ENCODE data around the gene MNDA. TPM values are rescaled to one million over a fixed set of nuclear protein-coding genes. Genes with fewer than 3 reads are reported as not detected.

The MNDA gene
- 1 to 10 TPM in 1 of 5 donors, under 1 TPM in 4; 0.20 to 1.2 (median 0.61) TPM for total RNA-seq
- total RNA-seq (2013): 4.3 TPM
- total RNA-seq: 0 to 13.2 (median 0.42) reads per million in 29 experiments

DNA sequence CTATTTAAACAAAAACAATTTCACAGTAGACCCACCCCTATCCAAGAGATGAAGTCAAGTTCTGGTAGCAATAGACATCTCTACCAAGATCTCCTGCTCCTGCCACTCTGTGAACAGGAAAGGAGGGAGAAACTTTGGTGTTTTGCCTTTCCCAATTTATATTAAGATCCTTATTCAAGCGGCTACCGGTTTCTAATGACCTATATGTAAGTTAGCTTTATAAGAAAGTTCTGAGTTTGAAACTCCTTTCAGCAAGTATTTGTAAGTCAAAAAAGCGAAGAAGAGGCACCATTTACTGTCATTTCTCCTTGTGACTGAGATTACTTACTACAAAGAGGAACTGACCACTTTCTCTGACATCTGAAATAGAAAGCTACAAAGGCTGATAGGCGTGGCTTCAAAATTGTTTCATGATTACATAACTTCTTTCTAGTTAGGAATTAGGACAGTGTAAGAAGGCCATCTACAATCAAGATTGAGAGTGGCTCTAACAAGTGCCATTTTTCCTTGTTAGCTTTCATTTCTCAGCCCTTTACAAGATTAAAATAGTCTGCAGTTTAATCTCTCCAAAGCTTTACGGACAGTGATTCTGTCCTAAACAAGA is at the start of gene MNDA:
MNDA (plus strand) TSS at position 448 of the 604 bp plus-strand sequence. CDS start 10,803 bp downstream, outside the sequence.
- no peaks in the 10 kb centered on the region for H3K36me3 Mint-ChIP-seq
- Histone ChIP-seq H3K36me3 (ENCODE audit: control insufficient read depth in 2 of 2, extremely low read depth in 1 of 2, insufficient read depth in 1 of 2, low read length in 1 of 2) (no peaks in the 10 kb centered on the region), H3K9me3 (no peaks in the 10 kb centered on the region), H3K4me3 (ENCODE audit: control insufficient read depth in 1 of 2, extremely low read depth in 1 of 2, low read length in 1 of 2) (no peak within 1 kb of the TSS), H3K4me1 (ENCODE audit: control insufficient read depth in 1 of 2, extremely low read depth in 1 of 2, insufficient read depth in 2 of 2, low read length in 2 of 2) (no peaks in the 10 kb centered on the region), H3K27ac (ENCODE audit: low read length) (no peak within 1 kb of the TSS), H3K27me3 (replicated peaks in 1 of 2; ENCODE audit: control insufficient read depth in 2 of 2, extremely low read depth in 1 of 2, insufficient read depth in 2 of 2, low read length in 1 of 2) (no peaks in the 10 kb centered on the region)
- peaks cover 0 to 12% (median 4%) of the 10 kb centered on the region in 3 donors for H3K4me1 Mint-ChIP-seq
- ChIA-PET POLR2A (no interaction called here), CTCF (no interaction called here)
- H3K4me3 Mint-ChIP-seq: no peak within 1 kb of the TSS
- peaks cover 10 to 16% (median 15%) of the 10 kb centered on the region in 3 donors for H3K9me3 Mint-ChIP-seq
- no peak for DNase-seq
- WGBS (ENCODE audit: insufficient coverage): 80% methylated on average over 1 of the region's 5 CpGs
- peaks cover 0 to 3% of the 10 kb centered on the region in 2 donors for H3K27me3 Mint-ChIP-seq
- no peak within 1 kb of the TSS for H3K27ac Mint-ChIP-seq
- ATAC-seq (replicated peaks in 1 of 4): no peak

DNA sequence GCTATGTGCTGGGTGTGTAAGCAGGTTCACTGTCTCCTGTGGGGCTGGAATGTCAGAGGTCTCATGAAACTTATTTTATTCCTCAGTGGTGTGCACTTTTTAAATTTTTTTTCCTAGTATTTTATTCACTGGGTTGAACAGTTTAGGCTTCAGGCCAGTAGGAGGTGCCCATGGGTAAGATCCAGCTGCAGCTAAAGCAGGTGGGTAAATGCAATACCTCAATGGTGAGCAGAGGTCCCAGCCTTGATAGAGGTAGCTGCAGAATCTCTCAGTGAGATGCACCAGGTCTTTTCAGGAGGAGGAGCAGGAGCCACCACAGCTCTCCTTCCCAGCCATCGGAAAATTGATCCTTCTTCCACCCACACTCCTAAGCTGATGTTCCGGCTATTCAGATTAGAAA is 37.5 kb upstream of the MNDA start:
- DNase-seq (peak in 28 of 35 experiments; percentile 3 to 54 (median 22)), ATAC-seq (replicated peaks in 1 of 4) (peak in 2 of 4 experiments; percentile 35 to 62)
- Histone ChIP-seq H3K36me3 (ENCODE audit: control insufficient read depth in 2 of 2, extremely low read depth in 1 of 2, insufficient read depth in 1 of 2, low read length in 1 of 2) (no peaks in the 10 kb centered on the region), H3K9me3 (no peaks in the 10 kb centered on the region), H3K4me3 (ENCODE audit: control insufficient read depth in 1 of 2, extremely low read depth in 1 of 2, low read length in 1 of 2) (no peak overlapping the region), H3K27ac (ENCODE audit: low read length) (no peak overlapping the region), H3K27me3 (replicated peaks in 1 of 2; ENCODE audit: control insufficient read depth in 2 of 2, extremely low read depth in 1 of 2, insufficient read depth in 2 of 2, low read length in 1 of 2) (no peaks in the 10 kb centered on the region), H3K4me1 (ENCODE audit: control insufficient read depth in 1 of 2, extremely low read depth in 1 of 2, insufficient read depth in 2 of 2, low read length in 2 of 2) (no peaks in the 10 kb centered on the region)
- peaks cover 0 to 15% of the 10 kb centered on the region in 2 donors for H3K27me3 Mint-ChIP-seq
- ChIA-PET CTCF (interaction anchor here (0.5 to 2.6 kb wide), 7 partner anchors 25 to 587 kb away, joined by 3 to 13 read pairs (median 3); no protein-coding TSS in a partner anchor), POLR2A (no interaction called here)
- no peak overlapping the region for H3K27ac Mint-ChIP-seq
- no peaks in the 10 kb centered on the region for H3K36me3 Mint-ChIP-seq
- H3K4me3 Mint-ChIP-seq: no peak overlapping the region
- H3K4me1 Mint-ChIP-seq: no peaks in the 10 kb centered on the region
- H3K9me3 Mint-ChIP-seq: no peaks in the 10 kb centered on the region
- WGBS (ENCODE audit: insufficient coverage): no CpG with 5 or more reads among the region's 2 CpGs

DNA sequence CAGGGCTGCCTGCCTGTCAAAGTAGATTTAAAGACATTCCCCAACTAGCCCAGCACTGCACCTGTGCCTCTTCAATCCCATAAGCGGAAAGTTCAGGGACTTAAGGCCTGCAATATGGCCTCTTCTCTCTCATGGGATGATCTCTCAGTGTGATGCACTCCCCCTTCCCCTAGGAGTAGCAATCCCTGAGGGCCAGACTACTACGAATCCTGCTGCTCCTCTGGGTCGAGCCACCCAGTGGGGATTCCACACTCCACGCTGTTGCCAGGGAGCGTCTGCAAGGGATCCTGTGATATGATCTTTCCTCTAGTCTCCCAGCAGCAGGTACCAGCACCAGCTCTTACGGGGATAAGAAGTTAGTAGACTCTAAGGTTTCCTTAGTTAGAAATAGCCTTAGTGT is 36.9 kb upstream of the MNDA start:
- H3K27me3 Mint-ChIP-seq: peaks cover 0 to 15% of the 10 kb centered on the region in 2 donors
- H3K27me3 ChIP-seq (replicated peaks in 1 of 2; ENCODE audit: control insufficient read depth in 2 of 2, extremely low read depth in 1 of 2, insufficient read depth in 2 of 2, low read length in 1 of 2): no peaks in the 10 kb centered on the region
- no peaks in the 10 kb centered on the region for H3K9me3 ChIP-seq
- no peaks in the 10 kb centered on the region for H3K36me3 Mint-ChIP-seq
- no peak for DNase-seq
- no peak overlapping the region for H3K4me3 Mint-ChIP-seq
- WGBS (ENCODE audit: insufficient coverage): 100% methylated on average over 1 of the region's 6 CpGs
- CTCF ChIA-PET: interaction anchor here (0.5 to 2.6 kb wide), 7 partner anchors 25 to 587 kb away, joined by 3 to 13 read pairs (median 3); no protein-coding TSS in a partner anchor
- H3K27ac Mint-ChIP-seq: no peak overlapping the region
- no peak overlapping the region for H3K4me3 ChIP-seq (ENCODE audit: control insufficient read depth in 1 of 2, extremely low read depth in 1 of 2, low read length in 1 of 2)
- H3K36me3 ChIP-seq (ENCODE audit: control insufficient read depth in 2 of 2, extremely low read depth in 1 of 2, insufficient read depth in 1 of 2, low read length in 1 of 2): no peaks in the 10 kb centered on the region
- H3K9me3 Mint-ChIP-seq: no peaks in the 10 kb centered on the region
- H3K4me1 ChIP-seq (ENCODE audit: control insufficient read depth in 1 of 2, extremely low read depth in 1 of 2, insufficient read depth in 2 of 2, low read length in 2 of 2): no peaks in the 10 kb centered on the region
- H3K27ac ChIP-seq (ENCODE audit: low read length): no peak overlapping the region
- no peaks in the 10 kb centered on the region for H3K4me1 Mint-ChIP-seq
- POLR2A ChIA-PET: no interaction called here
- ATAC-seq (replicated peaks in 1 of 4): no peak

DNA sequence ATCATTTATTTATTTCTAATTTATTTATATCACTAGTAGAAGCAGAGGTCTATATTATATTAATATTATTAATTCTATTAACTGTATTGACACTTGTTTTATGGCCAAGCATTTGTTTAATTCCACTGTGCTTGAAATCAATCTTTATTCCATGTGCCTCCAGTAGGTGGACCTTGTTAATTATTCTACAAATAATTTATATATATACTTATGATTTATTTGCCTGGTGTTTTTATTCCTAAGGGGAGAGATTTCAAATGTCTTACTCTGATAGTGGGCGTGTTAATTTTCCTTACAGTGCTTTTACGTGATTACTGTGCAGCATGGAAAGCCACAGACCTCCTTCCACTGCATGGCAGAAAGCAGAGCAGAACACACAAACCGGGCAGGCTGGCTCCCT is 32.6 kb upstream of the MNDA start:
- Histone ChIP-seq H3K27me3 (replicated peaks in 1 of 2; ENCODE audit: control insufficient read depth in 2 of 2, extremely low read depth in 1 of 2, insufficient read depth in 2 of 2, low read length in 1 of 2) (no peaks in the 10 kb centered on the region), H3K36me3 (ENCODE audit: control insufficient read depth in 2 of 2, extremely low read depth in 1 of 2, insufficient read depth in 1 of 2, low read length in 1 of 2) (no peaks in the 10 kb centered on the region), H3K4me3 (ENCODE audit: control insufficient read depth in 1 of 2, extremely low read depth in 1 of 2, low read length in 1 of 2) (no peak overlapping the region), H3K4me1 (ENCODE audit: control insufficient read depth in 1 of 2, extremely low read depth in 1 of 2, insufficient read depth in 2 of 2, low read length in 2 of 2) (no peaks in the 10 kb centered on the region), H3K27ac (ENCODE audit: low read length) (no peak overlapping the region), H3K9me3 (no peaks in the 10 kb centered on the region)
- peaks cover 6 to 17% of the 10 kb centered on the region in 2 donors for H3K27me3 Mint-ChIP-seq
- ATAC-seq (replicated peaks in 1 of 4): no peak
- 88% methylated on average over 3 of the region's 3 CpGs for WGBS (ENCODE audit: insufficient coverage)
- H3K4me1 Mint-ChIP-seq: no peaks in the 10 kb centered on the region
- ChIA-PET CTCF (no interaction called here), POLR2A (no interaction called here)
- H3K9me3 Mint-ChIP-seq: no peaks in the 10 kb centered on the region
- no peaks in the 10 kb centered on the region for H3K36me3 Mint-ChIP-seq
- H3K27ac Mint-ChIP-seq: no peak overlapping the region
- no peak overlapping the region for H3K4me3 Mint-ChIP-seq
- DNase-seq: peak in 1 of 35 experiments; percentile 6

GRCh38 chr1:158799689-158800088 is 31.5 kb upstream of the MNDA start:
- CTCF ChIA-PET: no interaction called here
- Histone ChIP-seq H3K27ac (ENCODE audit: low read length) (no peak overlapping the region), H3K4me3 (ENCODE audit: control insufficient read depth in 1 of 2, extremely low read depth in 1 of 2, low read length in 1 of 2) (no peak overlapping the region), H3K36me3 (ENCODE audit: control insufficient read depth in 2 of 2, extremely low read depth in 1 of 2, insufficient read depth in 1 of 2, low read length in 1 of 2) (no peaks in the 10 kb centered on the region), H3K27me3 (replicated peaks in 1 of 2; ENCODE audit: control insufficient read depth in 2 of 2, extremely low read depth in 1 of 2, insufficient read depth in 2 of 2, low read length in 1 of 2) (no peaks in the 10 kb centered on the region), H3K9me3 (no peaks in the 10 kb centered on the region), H3K4me1 (ENCODE audit: control insufficient read depth in 1 of 2, extremely low read depth in 1 of 2, insufficient read depth in 2 of 2, low read length in 2 of 2) (no peaks in the 10 kb centered on the region)
- no peak for DNase-seq
- Mint-ChIP-seq H3K4me3 (no peak overlapping the region), H3K9me3 (no peaks in the 10 kb centered on the region), H3K27me3 (peaks cover 7 to 17% of the 10 kb centered on the region in 2 donors), H3K36me3 (no peaks in the 10 kb centered on the region), H3K4me1 (no peaks in the 10 kb centered on the region), H3K27ac (no peak overlapping the region)
- WGBS (ENCODE audit: insufficient coverage): no CpG with 5 or more reads among the region's 4 CpGs
- POLR2A ChIA-PET: no interaction called here
- no peak for ATAC-seq (replicated peaks in 1 of 4)

GRCh38 chr1:158800526-158800925 is 30.6 kb upstream of the MNDA start:
- POLR2A ChIA-PET: no interaction called here
- Histone ChIP-seq H3K4me3 (ENCODE audit: control insufficient read depth in 1 of 2, extremely low read depth in 1 of 2, low read length in 1 of 2) (no peak overlapping the region), H3K4me1 (ENCODE audit: control insufficient read depth in 1 of 2, extremely low read depth in 1 of 2, insufficient read depth in 2 of 2, low read length in 2 of 2) (no peaks in the 10 kb centered on the region), H3K9me3 (no peaks in the 10 kb centered on the region), H3K36me3 (ENCODE audit: control insufficient read depth in 2 of 2, extremely low read depth in 1 of 2, insufficient read depth in 1 of 2, low read length in 1 of 2) (no peaks in the 10 kb centered on the region), H3K27me3 (replicated peaks in 1 of 2; ENCODE audit: control insufficient read depth in 2 of 2, extremely low read depth in 1 of 2, insufficient read depth in 2 of 2, low read length in 1 of 2) (no peaks in the 10 kb centered on the region), H3K27ac (ENCODE audit: low read length) (no peak overlapping the region)
- Mint-ChIP-seq H3K9me3 (no peaks in the 10 kb centered on the region), H3K4me3 (no peak overlapping the region), H3K27me3 (peaks cover 7 to 13% of the 10 kb centered on the region in 2 donors), H3K27ac (no peak overlapping the region), H3K4me1 (no peaks in the 10 kb centered on the region), H3K36me3 (no peaks in the 10 kb centered on the region)
- DNase-seq (no peak), ATAC-seq (replicated peaks in 1 of 4) (no peak)
- no CpG with 5 or more reads among the region's 2 CpGs for WGBS (ENCODE audit: insufficient coverage)
- CTCF ChIA-PET: no interaction called here

Data from T-cell (primary cell).